ENCODE data around the gene COX20.
"Not testable (repeated sequence)": the region's sequence is repeated elsewhere in the genome, so short reads cannot be mapped to it uniquely, and the experiment has no call there.

The COX20 gene, protein sequence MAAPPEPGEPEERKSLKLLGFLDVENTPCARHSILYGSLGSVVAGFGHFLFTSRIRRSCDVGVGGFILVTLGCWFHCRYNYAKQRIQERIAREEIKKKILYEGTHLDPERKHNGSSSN

DNA sequence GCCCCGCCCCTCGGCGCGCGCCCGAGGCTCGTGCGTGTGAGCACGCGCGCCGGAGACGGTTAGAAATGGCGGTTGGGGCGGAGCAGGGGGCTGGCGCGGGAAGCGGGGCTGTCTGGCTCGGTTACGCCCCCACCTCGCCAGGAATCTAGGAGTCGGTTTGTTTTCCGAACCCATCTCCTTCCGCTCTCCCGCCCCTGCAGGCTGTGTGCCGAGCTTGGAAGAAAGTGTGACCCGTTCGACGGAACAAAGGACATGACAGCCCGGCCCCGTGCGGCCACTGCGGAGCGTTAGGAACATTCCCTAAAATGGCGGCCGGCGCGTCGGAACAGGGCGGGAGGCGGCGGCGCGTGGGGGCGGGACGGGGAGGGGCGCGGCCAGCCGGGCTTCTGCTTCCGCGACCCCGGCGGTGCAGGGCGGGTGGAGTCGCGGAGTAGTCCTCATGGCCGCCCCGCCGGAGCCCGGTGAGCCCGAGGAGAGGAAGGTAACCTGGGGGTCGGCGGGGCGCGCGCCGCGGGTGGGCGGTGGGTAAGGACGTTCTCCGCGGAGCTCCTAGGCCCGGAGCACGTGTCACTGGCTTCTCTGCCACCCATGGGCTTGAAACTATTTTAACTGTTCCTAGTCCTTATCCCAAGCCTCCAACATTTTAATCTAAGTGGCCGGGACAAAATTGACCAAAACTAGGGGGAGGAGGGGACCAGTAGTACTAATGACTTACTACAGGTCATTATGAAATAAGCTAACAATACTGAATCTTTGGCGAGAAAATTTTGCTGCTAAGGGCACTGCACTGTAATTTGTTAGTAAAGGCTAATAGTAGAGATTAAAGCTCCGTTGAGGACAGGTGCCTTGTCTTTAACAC is at the start of gene COX20:
COX20 (plus strand) TSS at position 383 of the 859 bp plus-strand sequence; CDS start at position 440, 57 bp downstream.
- peak; percentile 84 for DNase-seq

DNA sequence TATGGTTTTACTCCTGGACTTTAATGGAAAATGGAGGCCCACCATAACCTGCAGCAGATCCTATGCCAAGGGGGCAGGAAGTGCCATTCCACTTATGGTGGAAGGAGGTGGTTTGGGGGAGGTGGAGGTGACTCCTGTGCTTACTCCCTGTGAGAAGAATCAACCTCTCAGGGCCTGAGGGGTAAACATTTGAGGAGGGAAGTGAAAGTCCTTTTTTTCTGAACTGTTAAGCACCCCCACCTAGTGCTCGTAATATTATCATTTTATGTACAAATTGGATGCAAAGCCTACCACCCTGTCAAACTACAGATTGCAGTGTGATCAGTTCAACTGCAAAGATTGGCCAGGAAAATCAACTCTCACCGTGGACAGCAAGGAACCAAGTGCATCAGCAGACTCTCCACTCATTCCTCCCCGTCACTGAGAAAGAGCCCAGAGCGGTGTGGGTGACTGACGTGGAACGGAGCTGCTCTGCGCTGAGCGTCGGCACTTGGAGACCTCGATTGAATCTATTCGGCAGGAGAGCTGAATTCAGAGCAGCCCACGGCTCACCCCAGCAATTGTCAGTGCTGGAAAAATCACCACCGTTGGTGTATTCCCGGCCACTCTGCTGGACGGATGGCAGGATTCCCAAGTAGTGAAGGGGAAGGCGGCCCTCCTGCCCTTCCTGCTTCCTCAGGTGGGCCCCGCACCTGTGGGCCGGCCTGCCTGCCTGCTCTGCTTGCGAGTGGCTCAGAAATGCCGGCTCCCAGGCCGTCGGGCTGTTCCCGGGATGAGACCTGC is 46.8 kb upstream of the COX20 start:
- DNase-seq, result no peak

DNA sequence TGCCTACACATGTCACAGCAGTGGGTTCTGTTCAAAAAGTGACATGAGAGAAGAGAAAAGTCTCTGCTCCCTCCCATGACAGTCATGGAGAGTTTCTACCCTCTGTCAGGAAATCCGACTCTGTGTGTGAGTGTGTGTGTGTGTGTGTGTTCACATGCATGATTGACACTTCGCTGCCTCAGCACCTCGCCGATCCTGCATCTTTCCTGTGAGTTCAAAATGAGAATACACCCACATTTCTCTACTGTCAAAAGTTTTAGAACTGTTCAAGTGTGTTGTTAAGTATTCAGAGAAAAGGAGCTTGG is 46.2 kb upstream of the COX20 start:
- no peak for DNase-seq

DNA sequence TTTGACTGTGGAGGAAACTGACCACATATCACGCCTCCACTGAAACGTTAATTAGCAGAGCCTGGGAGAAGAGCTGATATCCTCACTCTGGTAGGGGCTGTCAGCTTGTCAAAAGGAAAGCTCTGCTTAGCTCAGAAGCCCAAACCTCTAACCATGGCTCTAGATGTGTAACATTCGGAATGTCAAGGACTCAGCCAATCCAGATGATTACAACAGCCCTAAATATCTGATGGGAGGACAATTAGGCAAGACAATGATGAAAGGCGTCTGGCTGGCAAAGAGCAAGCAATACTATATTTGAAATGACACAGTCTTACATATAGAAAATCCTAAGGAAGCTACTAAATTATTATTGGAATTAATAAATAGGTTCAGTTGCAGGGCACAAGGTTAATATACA is 45.7 kb upstream of the COX20 start:
- no peak for DNase-seq

DNA sequence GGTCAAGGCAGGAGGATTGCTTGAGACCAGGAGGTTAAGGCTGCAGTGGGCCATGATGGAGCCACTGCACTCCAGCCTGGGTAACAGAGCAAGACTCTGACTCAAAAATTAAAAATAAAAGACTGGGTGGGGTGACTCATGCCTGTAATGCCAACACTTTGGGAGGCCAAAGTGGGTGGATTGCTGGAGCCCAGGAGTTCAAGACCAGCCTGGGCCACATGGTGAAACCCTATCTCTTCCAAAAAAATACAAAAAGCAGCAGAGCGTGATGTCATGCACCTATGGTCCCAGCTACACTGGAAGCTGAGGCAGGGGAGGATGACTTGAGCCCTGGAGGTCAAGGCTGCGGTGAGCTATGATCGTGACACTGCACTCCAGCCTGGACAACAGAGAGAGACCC is 44.4 kb upstream of the COX20 start:
- DNase-seq, result no peak

DNA sequence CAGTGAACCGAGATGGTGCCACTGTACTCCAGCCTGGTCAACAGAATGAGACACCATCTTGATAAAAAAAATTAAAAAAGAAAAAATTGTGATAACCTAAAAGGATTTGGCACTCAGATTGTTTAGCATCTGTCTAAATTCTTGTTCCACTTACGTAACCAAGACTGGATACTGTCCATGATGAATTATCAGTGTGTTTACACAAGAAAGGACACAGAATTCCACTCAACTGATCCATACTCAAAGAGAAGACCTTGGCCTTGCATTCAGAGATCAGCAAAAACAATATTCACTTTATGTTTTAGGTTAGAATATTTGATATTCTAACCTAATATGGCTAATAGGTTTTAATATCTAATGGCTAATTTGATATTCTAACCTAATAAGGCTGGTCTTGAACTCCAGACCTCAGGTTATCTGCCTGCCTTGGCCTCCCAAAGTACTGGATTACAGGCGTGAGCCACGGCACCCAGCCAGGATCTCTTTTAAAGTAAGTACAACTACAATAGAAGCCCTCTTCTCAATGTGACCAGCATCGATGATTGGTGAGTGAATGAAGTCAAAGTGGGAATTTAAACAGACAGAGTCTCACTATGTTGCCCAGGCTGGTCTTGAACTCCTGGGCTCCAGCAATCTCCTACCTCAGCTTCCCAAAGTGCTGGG is 43.1 kb upstream of the COX20 start:
- DNase-seq, result no peak

DNA sequence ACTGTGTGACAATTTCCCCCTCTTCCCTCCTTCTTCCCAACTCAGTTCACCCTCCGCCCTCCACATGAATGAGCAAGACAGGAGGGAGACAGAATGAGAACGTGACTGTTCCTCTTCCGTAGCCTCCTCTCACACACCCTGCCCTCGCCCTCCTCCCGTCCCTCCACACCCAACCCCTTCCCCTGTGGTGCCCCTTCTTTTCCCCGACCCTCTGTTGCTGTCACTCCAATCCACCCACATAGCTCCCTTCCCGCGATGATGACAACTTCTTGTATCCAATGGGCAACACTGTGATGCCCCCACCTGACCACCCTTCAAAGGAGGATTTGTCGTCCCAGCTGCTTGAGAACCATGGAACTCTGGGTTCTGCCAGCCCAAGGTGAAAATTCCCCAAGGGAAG is 41.4 kb upstream of the COX20 start:
- no peak for DNase-seq

DNA sequence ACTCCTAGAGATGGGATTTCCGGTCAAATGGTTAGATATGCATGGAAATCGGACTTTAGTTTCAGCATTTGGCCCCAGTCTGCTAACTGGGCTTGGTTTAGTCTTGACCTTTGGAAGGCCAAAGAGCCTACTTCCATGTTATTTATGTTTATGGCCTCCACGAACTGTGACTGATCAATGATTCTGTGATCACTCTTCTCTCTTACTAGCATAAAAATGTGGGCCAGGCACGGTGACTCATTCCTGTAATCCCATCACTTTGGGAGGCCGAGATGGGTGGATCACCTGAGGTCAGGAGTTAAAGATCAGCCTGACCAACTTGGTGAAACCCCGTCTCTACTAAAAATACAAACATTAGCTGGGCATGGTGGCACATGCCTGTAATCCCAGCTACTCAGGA is 40.9 kb upstream of the COX20 start:
- DNase-seq, result not testable (repeated sequence)

DNA sequence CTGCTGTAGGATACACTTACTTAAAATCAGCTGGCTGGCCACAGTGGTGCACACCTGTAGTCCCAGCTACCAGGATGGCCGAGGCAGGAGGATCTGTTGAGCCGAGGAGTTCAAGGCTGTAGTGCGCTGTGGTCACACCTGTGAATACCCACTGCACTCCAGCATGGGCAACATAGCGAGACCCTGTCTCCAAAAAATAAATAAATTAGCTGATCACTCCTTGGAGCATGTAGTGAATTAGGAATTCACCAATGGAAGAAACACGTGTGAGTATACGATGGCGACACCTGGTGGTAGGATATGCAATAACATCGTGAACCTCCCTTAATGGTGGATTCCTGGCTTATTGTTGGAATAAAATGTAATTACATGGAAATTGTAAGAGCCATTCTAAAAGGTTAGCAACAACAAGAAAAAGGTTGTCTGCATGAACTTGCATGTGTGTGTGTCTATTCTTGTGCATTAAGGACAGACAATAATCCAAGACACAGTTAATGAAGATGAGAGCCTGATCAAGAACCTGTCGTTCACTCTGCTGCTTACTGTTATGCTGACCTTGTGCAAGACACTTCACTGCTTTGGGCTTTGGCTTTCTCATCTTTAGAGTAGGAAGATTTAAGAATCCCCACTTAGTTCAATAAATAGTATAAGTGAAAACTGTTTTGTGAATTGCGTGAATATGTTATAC is 38.6 kb upstream of the COX20 start:
- DNase-seq, result peak; percentile 14

DNA sequence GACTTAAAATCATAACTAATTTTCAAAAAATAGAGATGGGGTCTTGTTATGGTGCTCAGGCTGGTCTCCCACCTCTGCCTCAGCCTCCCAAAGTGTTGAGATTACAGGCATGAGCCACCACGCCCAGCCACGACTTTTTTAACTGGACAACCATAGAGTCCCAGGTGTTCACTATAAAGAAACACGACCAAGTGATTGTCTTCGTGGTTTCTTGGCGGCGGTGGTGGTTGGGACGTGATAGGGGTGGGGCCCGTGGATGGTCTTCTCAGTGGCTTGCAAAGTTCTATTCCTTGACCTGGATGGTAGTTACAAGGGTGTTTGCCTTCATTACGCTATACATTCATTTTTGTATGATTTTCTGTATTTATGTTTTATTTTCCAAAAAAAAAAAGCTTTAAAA is 34.6 kb upstream of the COX20 start:
- DNase-seq, result no peak

DNA sequence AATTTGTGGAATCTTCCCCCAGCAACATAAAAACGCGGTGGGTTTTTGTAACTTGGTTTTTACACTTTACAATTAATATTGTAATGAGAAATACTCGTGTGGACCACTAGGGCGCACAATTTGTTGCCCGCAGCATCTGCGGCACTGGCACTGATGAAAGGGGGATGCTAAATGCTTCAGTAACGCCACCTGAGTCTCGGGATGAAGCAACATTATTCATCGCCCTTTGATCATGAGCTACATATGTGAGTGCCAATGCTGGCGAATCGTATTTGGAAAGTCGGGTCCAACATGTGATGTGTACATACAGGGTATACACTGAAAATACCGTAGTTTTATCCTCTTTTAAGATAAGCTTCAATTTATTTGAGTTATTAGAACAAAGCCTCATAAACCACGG is 34.2 kb upstream of the COX20 start:
- DNase-seq, result peak; percentile 5

DNA sequence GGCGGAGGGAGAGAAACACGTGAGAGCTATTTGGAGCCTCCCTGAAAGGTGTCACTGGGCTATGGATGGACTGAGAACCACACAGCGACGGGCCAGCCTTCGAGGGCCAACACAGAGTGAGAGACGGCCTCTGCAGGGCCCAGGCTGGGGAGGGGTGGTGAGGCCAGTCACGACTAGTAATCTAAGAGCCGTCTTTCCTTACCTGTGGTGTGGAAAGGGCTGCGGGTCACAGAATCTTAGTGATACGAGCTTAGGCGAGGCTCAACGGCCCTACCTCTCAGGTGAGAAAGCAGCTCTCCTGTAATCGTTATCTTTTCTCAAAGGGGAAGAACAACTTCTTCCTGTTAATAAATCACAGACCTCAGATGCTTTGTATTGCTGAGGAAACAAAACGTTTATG is 33.4 kb upstream of the COX20 start:
- DNase-seq, result no peak

DNA sequence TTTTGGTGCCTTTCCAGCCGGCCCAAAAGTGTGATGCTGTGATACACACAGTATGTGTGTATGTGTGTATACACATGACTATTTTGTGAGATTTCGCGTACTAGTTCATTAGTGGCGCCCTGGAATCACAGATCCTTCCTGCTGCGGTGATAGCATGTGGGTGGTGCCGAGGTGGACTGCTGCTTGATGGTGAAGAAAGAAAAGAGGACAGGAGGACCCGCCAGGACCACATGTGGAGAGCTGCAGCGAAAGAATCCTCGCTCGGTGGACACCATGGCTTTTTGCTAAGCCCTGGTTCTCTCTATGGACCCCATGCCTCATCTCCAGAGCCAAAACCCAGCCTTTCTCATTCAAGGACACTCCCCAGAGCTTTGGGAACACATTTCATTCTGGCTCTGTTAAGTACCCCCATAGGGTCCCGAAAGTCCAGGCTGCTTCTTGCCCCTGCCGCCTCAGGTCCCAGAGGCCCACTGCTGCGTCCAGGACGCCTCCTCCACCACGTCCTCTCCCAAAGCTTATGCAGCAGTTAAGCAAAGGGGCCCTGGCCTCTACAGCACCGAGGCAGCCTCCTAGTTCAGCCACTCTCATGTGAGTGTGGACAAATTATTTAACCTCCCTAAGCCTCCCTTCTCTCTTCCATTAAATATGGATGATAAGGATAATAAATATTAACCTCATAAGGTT is 32.8 kb upstream of the COX20 start:
- no peak for DNase-seq

DNA sequence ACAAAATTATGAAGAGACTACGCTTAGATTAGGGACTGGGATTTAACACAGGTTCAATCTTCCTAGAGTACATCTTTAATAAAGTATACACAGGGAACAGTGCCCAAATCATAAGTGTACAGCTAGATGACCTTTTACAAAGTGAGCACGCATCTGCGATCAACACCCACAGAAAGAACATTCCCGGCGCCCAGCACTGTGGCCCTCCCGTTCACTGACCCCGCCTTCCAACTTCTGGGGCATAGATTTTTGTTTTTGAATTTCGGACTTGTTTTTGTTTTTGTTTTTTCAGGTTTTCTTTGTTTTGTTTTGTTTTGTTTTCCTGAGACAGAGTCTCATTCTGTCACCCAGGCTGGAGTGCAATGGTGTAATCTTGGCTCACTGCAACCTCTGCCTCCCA is 30.6 kb upstream of the COX20 start:
- no peak for DNase-seq

DNA sequence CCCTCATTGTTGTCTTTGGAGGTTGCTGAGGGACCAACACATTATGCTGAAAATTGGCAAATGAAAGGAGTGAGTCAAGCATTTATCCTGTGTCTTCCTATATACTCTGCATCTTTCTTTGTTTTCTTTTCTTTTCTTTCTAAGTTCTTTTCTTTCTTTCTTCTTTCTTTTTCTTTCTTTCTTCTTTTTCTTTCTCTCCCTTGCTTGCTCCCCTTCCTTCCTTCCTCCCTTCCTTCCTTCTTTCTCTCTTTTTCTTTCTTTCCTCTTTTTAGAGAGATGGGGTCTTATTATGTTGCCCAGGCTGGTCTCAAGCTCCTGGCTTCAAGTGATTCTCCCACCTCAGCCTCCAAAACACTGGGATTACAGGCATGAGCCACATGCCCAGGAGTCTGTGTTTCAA is 28.3 kb upstream of the COX20 start:
- no peak for DNase-seq

DNA sequence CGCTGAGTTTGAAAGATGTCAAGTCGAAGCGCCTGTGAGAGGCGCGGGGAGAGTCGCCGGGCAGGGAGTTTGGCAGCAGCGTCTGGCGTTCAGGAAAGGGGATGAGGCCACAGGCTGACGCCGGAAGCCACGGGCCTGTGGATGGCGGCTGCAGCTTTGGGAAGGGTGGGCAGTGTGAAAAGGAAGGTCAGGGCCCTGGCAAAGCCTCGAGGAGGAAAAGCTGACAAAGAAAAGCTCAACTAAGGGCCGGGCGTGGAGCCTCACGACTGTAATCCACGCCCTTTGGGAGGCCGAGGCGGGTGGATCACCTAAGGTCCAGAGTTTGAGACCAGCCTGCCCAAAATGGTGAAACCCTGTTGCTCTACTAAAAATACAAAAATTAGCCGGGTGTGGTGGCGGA is 25.2 kb upstream of the COX20 start:
- DNase-seq, result no peak

DNA sequence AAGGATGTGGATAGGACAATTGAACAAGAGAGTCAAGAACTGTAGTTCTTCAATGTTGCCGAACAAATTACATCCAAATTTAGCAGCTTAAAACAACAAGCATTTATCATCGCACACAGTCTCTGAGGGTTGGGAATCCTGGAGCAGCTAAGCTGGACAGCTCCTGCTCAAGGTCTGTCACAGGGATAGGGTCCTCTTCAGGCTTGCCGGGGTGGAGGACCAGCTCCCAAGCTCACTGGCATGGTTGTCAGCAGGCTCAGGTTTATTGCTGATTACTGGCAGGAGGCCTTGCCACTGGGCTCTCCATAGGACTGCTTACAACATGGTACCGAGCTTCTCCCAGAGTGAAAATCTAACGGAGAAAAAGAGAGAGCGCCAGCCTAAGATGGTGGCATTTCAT is 22.1 kb upstream of the COX20 start:
- no peak for DNase-seq

DNA sequence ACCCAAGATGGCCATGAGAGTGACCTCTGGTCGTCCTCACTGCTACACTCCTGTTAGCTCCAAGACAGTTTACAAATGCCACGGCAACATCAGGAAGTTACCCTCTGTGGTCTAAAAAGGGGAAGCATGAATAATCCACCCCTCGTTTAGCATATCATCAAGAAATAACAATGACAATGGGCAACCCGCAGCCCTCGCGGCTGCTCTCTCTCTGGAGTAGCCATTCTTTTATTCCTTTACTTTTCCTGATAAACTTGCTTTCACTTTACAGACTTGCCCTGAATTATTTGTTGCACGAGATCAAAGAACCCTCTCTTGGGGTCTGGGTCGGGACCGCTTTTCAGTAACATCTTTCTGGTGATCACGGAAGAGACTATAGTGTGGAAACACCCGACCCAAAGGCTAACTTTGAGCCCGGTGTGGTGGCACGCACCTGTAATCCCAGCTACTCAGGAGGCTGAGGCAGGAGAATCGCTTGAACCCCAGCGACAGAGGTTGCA is 19.8 kb upstream of the COX20 start:
- no peak for DNase-seq

DNA sequence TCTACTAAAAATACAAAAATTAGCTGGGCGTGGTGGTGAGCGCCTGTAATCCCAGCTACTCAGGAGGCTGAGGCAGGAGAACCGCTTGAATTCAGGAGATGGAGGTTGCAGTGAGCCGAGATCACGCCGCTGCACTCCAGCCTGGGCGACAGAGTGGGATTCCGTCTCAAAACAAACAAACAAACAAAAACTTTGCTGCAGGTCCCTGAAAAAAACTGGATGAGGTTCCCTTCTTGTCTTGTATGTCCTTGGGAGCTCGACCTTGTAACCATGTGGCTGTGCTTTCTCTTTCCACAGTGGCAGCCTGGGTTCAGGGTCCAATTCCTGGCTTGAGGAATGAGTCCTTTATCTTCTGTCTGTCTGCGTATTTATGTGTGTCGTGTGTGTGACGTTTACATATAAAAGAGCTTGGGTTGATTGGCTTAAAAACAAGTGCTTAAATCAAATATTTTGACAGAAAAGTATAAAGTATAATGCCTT is 18.0 kb upstream of the COX20 start:
- DNase-seq, result no peak

DNA sequence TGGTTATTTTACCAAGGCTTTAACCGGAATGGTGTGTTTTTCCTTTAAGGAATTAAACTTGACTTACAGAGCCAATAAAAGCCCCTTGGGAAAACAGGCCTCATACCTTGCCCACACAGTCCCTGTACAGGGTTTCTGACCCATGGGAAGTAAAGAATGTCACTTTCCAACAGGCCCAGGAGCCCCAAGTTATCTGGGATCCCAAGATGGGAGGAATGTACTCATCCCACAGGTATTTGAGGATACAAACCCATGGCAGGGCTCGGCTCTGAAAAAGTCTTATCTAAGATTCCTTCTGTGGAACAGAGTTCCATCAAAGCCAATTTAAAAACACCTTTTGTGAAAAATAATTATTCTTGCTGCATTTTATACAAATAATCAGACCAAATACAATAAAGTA is 15.3 kb upstream of the COX20 start:
- no peak for DNase-seq

DNA sequence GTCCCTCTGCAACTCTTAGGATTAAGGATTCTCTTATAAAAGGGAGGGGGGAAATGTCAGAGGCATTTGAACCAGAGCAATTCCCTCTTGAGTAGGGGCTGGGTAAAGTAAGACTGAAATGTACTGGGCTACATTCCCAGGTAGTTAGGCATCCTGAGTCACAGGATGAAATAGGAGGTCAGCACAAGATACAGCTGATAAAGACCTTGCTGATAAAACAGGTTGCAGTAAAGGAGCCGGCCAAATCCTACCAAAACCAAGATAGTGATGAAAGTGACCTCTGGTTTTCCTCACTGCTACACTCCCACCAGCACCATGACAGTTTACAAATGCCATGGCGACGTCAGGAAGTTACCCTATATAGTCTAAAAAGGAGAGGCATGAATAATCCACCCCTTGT is 14.3 kb upstream of the COX20 start:
- no peak for DNase-seq

DNA sequence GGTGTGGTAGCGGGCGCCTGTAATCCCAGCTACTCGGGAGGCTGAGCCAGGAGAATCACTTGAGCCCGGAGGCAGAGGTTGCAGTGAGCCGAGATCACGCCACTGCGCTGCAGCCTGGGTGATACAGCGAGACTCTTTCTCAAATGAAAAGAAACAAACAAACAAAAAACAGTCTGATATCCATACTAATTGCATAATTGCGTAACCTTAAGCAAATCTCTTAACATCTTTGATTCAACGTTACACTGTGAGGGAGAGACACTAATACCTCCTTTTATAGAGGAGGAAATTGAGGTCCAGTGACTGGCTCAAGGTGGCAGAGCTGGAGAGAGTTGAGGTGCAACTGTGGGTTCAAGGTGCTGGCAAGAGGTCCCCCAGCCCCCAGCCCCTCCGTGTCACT is 12.6 kb upstream of the COX20 start:
- no peak for DNase-seq
